GM21619 (cell line): ENCODE data around the gene PDHA2.
"Not testable (repeated sequence)": the region's sequence is repeated elsewhere in the genome, so short reads cannot be mapped to it uniquely, and the experiment has no call there.

Source experiments
- ATAC-seq: cut with Tn5 transposase; IDR thresholded peaks from one replicate; pipeline ENCODE4 v1.9.1; 2021; ENCODE audit not compliant: unreplicated experiment

Gene PDHA2

DNA sequence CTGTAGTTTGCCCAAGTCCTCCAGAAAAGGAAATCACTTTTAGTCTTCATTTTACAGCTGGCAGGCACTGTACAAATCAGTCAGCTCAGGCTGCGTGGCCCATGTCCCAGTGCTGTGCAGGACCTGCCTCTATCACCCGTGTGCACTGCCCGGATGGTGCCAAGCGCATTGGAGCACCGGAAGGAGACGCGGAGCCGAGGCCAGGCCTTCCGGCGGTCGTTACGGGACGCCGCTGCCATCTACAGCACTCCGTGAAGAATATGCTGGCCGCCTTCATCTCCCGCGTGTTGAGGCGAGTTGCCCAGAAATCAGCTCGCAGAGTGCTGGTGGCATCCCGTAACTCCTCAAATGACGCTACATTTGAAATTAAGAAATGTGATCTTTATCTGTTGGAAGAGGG lies at the start of gene PDHA2:
PDHA2 (plus strand) TSS at position 203 of the 400 bp plus-strand sequence; CDS start at position 261, 58 bp downstream.
- ATAC-seq: no peak

DNA sequence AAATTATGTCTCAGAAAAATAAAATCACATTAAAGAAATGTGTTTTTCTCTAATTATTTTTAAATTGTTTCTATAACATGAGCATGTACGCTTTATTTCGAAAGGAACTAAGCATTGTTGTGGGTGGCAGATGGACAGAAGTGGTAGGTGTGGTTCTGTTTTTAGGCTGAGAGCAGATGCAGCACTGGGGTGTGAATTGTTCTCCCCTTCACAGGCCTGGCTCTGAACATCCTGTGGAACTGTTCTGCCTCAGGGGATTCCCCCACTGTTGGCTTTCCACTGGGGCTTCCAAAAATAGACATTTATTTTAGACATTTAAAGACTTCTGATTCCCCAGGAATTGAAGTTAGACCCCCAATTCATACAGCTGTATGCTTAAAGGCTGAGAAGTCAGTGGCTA lies 41.9 kb upstream of the PDHA2 start:
- no peak for ATAC-seq

DNA sequence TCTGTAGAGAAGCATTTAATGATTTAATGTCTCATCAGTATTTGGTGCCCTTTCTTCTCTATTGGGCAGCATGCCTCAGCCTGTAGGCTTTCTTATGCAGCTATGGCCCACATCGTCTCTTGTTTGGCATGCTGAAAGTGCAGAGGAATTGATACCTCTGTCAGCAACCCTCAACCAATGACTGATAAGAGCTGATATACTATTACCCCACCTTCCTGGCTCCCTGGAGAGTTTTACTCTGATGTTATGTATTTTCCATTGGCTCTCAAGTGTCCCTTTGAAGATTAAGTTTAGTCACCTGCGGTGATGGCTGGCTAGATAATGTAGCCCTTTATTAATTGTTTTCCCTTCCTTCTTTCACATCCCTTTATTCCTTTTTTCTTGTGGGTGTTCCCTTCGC lies 41.2 kb upstream of the PDHA2 start:
- ATAC-seq: no peak

DNA sequence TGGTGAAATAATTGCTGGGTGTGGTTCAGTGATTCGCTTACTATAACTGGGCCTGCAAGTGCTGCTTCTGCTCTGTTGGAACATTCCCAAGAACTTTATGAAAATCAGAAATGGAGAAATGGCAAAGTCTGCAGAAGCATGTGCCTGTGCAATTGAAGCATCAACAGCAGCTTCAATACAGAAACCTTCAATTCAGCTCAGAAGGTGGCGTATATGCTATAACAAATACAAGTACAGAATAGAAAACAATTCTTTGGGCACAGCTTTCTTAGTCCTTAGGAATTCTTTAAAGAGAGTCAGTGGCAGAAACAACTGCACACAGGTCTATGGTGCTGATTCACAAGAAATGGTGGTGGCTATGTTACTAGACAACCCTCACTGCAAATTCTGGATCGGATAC lies 18.0 kb upstream of the PDHA2 start:
- ATAC-seq: no peak

DNA sequence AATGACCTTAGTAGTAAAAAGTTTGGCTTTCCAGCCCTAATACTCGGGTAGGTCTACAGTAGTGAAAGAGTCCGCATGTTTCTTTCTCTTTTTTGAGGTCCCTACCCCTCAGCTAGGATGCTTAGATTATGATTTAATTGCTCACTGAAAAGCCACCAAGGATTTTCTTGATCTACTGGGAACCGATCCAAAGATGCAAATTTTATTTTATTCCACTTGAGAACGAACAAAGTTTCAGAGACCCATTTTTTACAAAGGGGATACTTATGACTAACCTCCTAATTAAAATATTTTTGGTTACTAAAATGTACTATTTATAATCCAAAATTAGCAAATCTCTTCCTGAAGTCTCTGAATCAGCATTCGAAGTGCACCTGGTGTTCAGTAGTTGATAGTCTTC lies 14.3 kb upstream of the PDHA2 start:
- no peak for ATAC-seq

DNA sequence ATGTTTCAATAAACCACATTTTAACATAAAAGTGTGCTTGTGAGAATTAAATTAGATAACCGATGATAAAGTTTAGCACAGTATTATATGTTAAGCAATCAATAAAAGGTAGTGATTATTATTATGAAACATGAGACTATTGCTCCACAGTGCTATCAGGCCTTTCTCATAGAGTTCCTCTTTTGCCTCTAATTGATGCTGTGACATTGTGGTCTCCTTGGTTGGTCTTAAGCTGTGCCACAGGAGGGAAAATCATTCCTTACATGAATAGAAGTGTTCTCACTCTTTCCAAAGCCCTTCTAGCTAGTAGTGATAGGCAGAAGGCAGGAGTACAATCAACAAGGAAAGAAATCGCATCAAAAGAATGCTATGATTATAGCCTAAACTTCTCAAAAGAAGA lies 9.2 kb upstream of the PDHA2 start:
- no peak for ATAC-seq

DNA sequence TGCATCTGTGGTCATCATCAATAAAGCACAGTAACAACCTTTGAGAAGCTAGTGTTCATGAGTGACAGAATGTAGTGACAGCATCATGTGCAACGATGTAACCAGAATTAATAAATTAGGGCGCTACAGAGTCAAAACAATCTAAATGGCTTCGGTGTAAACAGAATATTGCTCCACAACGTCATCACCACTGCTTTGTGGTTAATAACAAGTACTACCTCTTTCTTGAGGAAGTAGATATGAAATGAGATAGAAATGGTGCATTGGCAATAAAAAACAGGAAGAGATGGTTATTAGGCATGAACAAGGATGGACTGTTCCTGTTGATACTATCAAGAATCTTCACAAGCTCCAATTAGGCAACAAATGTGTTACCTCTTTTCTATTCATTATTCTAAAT lies 8.7 kb upstream of the PDHA2 start:
- ATAC-seq: no peak

DNA sequence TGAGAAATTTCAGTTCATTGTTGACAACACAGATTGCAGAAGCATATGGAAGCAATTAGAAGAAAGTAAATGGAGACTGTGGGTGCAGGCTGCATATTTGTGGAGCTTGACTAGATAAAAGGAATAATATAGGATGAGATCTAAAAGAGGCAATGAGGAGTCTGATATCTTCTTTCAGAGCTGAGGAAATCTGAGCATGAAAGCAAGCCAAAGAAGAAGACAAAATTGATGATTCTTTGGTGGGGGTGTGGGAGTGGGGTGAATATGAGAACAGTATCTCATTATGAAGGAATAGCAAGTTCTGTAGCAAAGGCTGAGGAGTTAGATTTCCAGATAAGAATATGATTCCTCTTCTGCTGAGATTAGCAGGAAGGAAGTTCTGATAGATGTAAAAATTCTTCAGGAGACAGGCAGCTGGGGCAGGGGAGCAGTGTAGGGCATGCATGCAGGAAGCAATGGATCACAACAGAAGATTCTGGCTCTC lies 6.1 kb upstream of the PDHA2 start:
- ATAC-seq: no peak

DNA sequence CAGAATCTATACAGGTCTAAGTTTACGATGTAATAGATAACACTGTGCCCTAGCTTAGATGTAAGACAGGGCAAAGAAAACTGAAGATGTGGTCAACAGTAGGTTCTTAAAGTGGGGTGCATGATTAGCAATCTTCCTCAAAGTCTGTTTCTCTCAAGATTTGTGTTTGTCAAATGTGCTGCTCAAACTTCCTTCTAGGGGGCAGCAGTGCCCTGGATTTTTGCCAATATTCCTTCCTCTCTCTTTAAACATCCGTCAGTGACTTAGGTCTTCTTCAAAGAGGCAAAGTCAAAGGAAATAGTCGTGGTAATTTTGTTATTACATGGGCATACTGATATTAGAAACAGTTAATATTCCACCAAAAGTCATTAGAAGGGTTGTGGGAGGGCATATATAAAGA lies 4.2 kb upstream of the PDHA2 start:
- no peak for ATAC-seq

DNA sequence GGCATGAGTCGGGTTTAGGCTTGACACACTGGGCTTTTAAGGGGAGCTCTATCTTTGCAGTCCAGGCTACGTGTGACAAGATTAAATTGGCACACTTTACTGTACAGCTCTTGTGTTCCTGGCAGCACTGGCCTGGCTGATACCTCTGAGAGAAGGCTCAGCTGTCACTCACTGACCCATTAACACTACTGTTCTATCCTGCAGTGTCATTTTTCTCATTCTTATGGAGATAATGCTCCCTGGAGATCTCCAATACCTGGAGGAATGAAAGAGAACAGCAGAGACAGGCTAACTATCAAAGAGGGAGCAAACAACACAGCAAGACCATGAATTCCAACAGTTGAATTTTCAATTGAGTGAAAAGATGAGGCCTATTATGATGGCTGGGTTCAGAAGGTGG lies 1.7 kb upstream of the PDHA2 start:
- ATAC-seq: no peak

DNA sequence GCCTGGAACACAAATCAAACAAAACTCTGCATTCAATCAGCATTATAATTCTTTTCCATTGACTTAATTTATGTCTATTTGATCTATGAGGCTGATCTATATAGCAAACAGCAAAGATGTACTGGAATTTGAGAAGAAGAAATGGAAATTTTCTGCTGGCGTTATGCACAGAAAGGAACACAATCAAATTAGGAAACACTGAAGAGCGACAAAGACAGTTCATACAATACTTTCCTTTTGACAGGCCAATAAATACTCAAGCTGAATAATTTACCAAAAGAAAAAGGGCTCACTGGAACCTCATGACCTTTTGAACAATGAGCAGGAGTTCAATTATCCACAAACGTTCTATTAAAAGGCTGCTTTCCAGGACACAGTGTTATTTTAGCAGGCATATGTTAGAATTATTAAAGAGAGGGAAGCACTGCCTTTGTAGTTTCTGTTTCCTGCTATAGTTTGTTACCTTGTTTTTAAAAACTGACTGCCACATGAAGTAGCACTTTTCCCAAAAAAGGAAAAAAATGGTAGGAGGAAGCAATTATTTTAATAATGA lies 8.1 kb downstream of the PDHA2 start:
- no peak for ATAC-seq

DNA sequence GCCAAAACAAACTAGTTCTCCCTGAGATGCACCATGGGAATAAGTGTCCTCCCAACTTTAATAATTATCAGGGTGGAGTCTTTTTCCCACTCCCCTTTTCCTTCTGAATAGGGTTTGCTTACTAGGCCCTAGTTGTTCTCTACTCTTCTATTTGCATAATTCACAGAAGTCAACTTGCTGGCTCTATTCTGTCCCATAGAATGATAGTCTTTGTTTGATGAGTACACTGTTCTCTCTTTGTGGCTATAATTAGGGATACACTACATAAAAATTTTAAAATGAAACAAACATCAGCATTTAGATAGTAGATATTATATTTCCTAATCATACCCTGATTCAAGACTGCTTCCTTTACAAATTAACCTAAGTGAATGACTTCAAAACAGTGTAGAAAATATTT lies 10.3 kb downstream of the PDHA2 start:
- no peak for ATAC-seq

DNA sequence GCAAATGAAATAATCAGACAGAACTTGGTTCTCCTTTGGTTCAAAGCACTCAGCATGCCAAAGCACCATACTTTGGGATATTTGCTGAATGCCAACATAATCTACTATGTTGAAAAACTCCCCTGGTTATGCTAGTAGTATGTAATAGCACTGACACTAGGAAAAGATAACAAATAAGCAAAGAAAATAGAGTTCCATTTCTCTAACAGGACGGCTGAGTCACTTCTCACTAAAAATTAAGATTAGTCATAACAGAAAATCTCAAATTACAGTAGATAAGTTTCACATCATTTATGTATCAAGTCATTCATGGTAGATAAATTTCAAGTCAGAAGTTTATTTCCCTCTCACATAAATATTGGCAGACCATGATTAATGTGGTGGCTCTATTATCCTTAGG lies 17.9 kb downstream of the PDHA2 start:
- no peak for ATAC-seq

DNA sequence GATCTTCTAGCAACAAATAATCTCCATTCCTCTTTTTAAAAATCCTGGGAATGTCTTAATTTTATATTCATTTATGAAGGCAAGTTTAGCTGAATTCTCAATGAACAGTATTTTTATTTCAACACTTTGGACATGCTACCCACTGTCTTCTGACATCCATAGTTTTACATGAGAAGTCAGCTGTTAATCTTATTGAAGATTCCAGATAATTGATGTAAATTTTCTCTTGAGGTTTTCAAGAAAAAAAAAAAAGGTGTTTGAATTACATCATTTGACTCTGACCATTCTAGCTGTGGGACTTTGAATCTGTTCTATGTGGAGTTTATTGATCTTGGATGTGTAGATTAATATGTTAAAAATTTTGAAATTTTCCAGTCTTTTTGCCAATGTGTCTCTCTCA lies 28.0 kb downstream of the PDHA2 start:
- ATAC-seq: no peak

DNA sequence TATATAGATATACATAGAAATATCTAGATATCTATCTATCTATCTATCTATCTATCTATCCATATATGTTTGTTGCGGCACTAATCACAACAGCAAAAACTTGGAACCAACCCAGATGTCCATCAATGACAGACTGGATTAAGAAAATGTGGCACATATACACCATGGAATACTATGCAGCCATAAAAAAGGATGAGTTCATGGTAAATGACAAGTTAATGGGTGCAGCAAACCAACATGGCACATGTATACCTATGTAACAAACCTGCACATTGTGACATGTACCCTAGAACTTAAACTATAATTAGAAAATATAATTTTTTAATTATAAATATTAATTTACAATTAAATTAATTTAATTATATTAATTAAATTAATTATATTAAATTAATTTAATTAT lies 29.5 kb downstream of the PDHA2 start:
- ATAC-seq: not testable (repeated sequence)

DNA sequence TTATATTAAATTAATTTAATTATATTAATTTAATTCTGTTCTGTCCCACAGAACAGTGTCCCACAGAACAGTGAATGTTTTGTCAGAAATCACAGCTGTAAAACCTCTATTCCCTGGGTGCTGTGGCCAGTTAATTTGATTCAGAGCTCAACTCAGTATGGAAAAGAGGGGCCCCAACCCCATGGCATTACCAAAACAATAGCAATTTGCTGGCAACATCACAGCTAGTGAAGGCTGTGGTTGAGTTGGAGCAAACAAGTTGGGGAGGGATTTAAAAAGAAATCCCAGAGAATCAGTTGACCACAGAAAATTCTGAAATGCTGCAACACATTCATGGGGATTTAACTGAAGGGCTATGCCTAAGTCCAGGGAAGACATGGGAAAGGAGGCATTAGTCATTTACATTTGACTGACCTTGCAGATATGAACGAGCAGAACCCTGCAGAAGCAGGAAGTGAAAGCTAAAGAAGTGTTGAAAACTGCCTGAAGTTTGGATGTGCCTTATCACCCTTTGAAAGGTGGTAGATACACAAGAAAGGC lies 30.1 kb downstream of the PDHA2 start:
- no peak for ATAC-seq

DNA sequence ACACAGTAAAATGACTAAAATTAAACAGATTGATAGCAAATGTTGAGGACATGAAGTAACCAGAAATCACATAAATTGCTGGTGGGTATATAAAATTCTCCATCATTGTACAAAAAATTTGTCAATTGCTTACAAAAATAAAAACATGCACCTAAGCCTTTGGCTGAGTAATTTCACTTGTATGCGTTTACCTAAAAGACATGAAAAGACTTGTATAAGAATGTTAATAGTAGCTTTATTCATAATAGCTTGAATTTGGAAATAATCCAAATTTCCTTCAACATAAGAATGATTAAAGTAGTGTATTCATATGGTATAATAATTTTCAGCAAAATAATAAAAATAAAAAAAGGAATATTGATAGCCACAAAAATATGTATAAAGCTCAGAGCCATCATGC lies 37.7 kb downstream of the PDHA2 start:
- ATAC-seq: no peak

DNA sequence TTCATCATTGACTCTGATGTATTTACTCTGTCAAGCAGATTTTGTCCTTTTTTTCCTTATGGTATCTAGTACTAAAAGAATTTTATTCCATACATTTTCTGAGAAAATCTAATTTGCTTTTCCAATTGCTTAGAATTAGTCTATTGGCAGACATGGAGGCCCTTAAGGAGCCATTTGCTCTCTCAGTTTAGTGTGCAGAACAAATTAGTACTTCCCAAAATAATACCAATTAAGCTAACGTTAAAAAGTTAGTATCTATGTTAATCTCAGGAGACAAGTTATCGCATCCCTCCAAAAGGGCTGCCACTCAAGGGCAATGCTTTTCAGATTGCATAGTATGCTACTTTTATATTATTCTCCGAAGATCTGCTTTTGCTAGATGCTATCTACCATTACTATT lies 47.7 kb downstream of the PDHA2 start:
- no peak for ATAC-seq

DNA sequence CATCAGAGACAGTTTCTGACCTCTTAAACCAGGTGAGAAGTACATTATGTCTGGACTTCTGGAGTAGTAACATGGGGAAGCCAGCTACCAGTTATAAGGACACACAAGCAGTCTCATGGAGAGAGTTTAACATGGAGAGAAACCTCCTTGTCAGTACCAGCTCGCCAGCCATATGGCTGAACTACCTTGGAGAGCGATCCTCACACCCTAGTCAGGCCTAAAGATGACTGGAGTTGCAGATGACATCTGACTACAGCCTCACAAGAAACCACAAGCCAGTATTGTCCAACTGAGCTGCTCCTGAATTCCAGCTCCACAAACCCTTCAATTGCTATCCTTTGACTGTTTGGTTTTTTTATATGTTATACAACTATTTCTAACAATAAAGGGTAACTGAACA lies 49.8 kb downstream of the PDHA2 start:
- no peak for ATAC-seq
